Natural killer cell treated with Interleukin-12 subunit alpha and Interleukin-12 subunit beta and Interleukin-15 and Interleukin-18, amount 100 ng/mL, for 72 hours (primary cell): ENCODE measurements around the gene NOTCH1. TPM values are rescaled to one million over a fixed set of nuclear protein-coding genes. Genes with fewer than 3 reads are reported as not detected.

Experiments used
- ATAC-seq, 2 donors: fragments of 150-1000 bp; cut with Tn5 transposase in 1 of 2; sonication (Bioruptor Pico), chemical (Tn5 transposase) in 1 of 2; 2 replicates each; pipeline ENCODE4 v1.10.0; 2021
- DNase-seq: peaks from one replicate; pipeline ENCODE4 v3.0.0; 2022; ENCODE audit warnings: low spot score
- H3K27ac Mint-ChIP-seq, 2 donors: 1 replicate in 1 of 2; 2 replicates in 1 of 2; pipeline ENCODE4 v1.8.0; 2022; ENCODE audit warnings: mixed read lengths in 2 of 2, mild to moderate bottlenecking in 1 of 2, moderate library complexity in 1 of 2
- H3K27me3 Mint-ChIP-seq, 2 donors: 1 replicate in 1 of 2; 2 replicates in 1 of 2; pipeline ENCODE4 v1.8.0; 2022; ENCODE audit warnings: mixed read lengths in 2 of 2
- H3K36me3 Mint-ChIP-seq: one replicate; pipeline ENCODE4 v1.8.0; 2022; ENCODE audit warnings: mixed read lengths
- H3K4me1 Mint-ChIP-seq, 2 donors: 1 replicate in 1 of 2; 2 replicates in 1 of 2; pipeline ENCODE4 v1.8.0; 2022; ENCODE audit warnings: low read depth in 2 of 2, mixed read lengths in 2 of 2, mild to moderate bottlenecking in 1 of 2
- H3K4me3 Mint-ChIP-seq: one replicate; pipeline ENCODE4 v1.8.0; 2022; ENCODE audit warnings: mixed read lengths
- H3K9me3 Mint-ChIP-seq: 2 replicates; pipeline ENCODE4 v1.8.0; 2022; ENCODE audit warnings: mixed read lengths
- total RNA-seq, 2 donors: library from RNA; stranded (reverse); gene quantifications; one replicate each; pipeline ENCODE4 v1.2.3, GENCODE V29; 2022

Gene NOTCH1
- total RNA-seq, 2 donors from 2014 or later = 57.3 to 85.0 TPM

DNA sequence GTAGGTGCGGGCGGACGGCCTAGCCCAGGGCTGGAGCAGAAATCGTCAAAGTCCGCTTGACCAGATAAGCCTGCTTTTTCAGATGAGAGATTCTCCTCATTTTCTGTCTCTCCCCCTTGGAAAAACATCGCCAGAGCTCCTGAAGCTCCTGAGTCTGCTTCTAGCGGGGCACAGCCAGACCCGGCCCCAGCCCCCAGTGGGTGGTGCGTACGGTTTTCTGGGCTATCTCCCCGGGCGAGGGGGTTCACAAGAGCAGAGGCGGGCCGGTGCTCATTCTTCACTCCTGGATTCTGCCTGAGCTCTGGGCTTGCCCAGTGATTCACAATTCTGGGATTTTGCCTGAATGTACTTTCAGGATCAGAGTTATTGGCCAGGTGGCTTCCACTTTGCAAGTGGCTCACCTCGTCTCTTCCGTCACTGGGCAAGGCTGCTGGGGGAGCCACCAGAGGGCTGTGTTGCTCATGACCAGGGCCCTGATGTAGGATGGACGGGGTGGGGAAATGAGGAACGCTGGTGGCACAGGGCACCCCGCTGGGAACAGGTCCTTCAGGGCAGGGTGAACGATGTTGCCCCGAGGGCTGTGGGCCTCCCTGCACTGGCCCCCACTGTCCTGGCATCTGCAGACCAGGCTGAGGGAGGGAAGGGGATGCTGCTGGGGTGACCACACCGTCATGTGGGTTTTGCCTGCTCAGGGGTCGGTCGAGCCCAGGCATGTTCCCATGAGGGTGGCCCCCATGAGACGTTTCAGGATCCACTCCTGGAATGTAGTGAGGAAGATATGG is 69.3 kb downstream of the NOTCH1 start:
- no peak overlapping the region for H3K4me3 Mint-ChIP-seq
- no peaks in the 10 kb centered on the region for H3K36me3 Mint-ChIP-seq
- peaks cover 8 to 13% of the 10 kb centered on the region in 2 donors for H3K4me1 Mint-ChIP-seq
- DNase-seq (no peak), ATAC-seq (no peak)
- H3K27me3 Mint-ChIP-seq = no peaks in the 10 kb centered on the region
- no peak overlapping the region for H3K27ac Mint-ChIP-seq
- no peaks in the 10 kb centered on the region for H3K9me3 Mint-ChIP-seq

DNA sequence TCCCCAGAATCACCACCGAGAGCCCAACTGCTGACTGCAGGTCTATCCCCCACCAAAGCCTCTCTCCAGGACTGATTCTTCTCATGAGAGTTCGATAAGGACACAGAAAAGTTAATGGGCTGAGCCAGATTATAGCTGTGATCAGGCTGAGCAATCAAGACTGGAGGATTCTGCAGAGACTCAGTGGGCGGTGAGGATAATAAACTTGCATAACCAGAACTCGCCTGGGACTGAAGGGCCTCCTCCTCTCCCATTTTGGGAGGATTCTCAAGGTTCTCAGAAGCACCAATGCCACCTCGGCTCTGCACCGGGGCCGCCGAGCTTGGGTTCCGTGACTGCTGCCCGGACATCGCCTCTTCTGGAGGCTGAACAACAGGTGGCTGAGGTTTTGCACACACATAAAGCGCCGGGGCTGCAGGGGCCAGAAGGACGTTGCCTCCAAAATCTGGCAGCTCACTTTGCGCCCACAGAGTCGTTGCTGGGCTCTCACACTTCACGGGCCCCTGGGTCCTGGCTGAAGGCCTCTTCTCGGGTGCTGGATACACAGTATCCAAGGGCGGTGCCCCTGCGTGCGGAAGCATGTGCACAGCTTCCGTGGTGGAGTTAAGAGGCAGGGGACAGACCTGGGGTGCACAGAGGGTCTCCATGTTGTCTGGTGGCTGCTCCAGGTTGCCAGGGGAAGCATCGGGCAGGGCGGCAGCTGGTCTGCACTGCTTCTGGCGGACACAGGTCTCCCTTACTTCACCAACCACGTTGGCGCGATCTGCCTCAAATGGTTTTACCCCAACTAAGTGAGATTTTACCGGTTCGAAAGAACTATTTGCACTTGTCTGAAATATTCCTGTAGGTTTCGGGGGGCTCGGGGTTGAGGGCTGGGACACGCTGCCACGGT is 70.6 kb downstream of the NOTCH1 start:
- ATAC-seq = no peak
- Mint-ChIP-seq H3K4me1 (peaks cover 5 to 10% of the 10 kb centered on the region in 2 donors), H3K9me3 (no peaks in the 10 kb centered on the region), H3K36me3 (no peaks in the 10 kb centered on the region), H3K27ac (no peak overlapping the region), H3K27me3 (no peaks in the 10 kb centered on the region), H3K4me3 (no peak overlapping the region)
- DNase-seq = no peak

DNA sequence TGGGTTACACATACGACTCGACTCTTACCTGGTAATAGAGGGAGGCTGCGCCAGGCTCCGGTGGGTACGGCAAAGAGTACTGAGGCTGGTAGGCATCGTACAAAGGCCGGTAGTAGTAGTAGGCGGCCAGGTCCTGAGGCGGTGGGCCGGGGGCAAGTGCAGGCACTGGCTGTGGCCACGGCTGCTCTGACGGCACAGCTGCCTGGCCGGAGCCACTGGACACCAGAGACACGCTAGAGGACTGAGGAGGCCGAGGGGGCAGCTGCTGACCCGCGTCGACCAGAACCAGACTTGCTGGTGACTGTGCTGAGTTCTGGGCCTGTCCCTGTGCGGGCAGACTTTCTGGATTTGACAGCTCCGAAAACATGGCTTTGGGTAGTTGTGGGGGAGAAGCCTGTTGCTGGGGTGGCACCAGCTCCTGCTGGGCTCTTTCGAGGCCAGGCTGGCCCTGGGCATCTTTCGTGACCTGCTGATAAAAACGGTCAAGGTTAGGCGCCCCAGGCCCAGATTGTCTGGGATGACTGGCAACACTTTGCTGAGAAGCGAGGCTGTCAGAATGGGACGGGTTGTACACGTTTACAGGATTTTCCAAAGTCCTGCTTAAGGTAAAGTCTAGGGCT is 71.7 kb downstream of the NOTCH1 start:
- H3K27me3 Mint-ChIP-seq = no peaks in the 10 kb centered on the region
- H3K27ac Mint-ChIP-seq = no peak overlapping the region
- peaks cover 0 to 7% of the 10 kb centered on the region in 2 donors for H3K4me1 Mint-ChIP-seq
- H3K36me3 Mint-ChIP-seq = no peaks in the 10 kb centered on the region
- DNase-seq = no peak
- H3K4me3 Mint-ChIP-seq = no peak overlapping the region
- no peak for ATAC-seq
- no peaks in the 10 kb centered on the region for H3K9me3 Mint-ChIP-seq

DNA sequence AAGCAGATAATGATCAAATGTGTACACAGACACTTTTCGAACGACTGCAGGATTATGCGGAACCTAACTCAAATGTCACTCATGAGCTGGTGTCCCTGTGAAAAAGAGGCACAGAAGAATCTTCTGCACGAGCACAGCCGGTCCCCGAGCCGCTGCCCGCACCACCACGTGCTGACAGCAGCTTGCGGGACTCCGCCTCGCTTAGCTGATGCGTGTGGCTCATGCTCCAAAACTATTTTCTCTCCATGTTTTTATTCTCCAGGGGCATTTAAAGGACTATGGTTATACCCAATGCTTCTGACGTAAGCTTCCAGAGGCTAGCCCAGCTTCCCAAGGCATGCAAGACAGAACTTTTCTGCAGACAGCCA is 72.5 kb downstream of the NOTCH1 start:
- no peaks in the 10 kb centered on the region for H3K9me3 Mint-ChIP-seq
- H3K4me1 Mint-ChIP-seq = peaks cover 0 to 5% of the 10 kb centered on the region in 2 donors
- no peak for DNase-seq
- H3K27ac Mint-ChIP-seq = no peak overlapping the region
- no peaks in the 10 kb centered on the region for H3K27me3 Mint-ChIP-seq
- no peak overlapping the region for H3K4me3 Mint-ChIP-seq
- ATAC-seq = no peak
- no peaks in the 10 kb centered on the region for H3K36me3 Mint-ChIP-seq

DNA sequence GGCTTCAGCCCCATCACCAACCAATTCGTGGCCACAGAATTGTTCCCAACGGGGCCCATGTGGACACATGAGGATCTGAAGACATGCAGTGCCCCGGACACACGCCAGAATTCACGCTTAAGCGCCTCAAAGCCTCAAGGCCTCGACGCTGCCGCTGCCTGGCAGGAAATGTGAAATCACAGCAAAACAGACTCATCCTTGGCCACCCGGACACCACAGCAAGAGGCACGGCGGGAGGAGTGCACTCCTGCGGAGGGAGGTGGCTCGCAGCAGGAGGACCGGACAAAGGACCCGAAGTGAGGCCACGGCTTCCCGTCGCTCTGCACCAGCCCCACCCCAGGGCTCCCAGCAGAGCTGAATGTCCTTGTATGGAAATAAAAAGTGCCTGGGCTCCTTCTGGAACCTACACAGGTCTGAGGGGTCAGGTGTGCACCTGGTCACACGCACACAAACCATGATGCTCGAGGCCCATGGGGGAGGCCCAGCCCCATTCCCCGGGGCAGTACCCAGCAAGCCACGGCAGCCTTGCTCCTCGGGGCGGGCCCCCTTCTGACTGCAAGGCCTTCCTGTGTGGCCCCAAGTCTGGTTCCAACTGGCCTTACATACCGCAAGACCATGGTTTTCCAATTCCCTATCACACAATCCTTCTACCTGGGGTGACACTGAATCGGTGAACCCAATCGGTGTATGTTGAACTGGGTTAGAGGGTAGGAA is 73.1 kb downstream of the NOTCH1 start:
- Mint-ChIP-seq H3K36me3 (no peaks in the 10 kb centered on the region), H3K27ac (no peak overlapping the region), H3K4me3 (no peak overlapping the region), H3K4me1 (peaks cover 0 to 5% of the 10 kb centered on the region in 2 donors), H3K9me3 (no peaks in the 10 kb centered on the region), H3K27me3 (no peaks in the 10 kb centered on the region)
- ATAC-seq (no peak), DNase-seq (no peak)

DNA sequence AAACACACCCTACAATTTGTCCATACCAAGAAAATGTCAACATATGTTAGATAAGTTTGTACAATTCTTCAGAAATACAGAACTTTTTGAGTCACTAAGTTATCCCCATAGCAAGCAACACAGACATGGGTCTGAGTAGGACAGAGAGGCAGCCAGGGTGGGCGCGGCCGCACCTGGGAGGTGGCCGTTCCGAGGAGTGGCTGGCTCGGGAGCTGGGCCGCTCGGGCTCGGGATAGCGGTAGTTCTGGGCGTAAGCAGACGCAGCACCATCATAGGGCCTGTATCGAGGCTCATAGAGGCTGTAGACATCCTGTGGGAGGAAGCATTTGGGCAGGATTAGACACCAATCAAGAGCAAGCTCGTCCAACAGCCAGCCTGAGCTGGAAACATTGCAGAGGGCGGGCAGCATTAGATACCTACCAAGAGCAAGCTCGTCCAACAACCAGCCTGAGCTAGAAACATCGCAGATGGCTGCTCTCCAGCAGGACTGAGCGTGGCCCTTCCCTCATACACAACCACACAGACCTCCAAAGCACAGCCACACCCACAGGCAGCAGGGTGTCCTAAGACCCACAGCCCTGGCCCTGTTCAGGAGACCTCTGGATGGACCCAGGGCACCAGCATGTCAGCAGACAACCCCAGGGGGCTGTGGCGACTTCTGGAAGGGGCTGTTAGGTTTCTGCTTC is 73.9 kb downstream of the NOTCH1 start:
- no peaks in the 10 kb centered on the region for H3K27me3 Mint-ChIP-seq
- DNase-seq (no peak), ATAC-seq (no peak)
- H3K27ac Mint-ChIP-seq = no peak overlapping the region
- no peak overlapping the region for H3K4me3 Mint-ChIP-seq
- no peaks in the 10 kb centered on the region for H3K9me3 Mint-ChIP-seq
- peaks cover 0 to 5% of the 10 kb centered on the region in 2 donors for H3K4me1 Mint-ChIP-seq
- no peaks in the 10 kb centered on the region for H3K36me3 Mint-ChIP-seq

DNA sequence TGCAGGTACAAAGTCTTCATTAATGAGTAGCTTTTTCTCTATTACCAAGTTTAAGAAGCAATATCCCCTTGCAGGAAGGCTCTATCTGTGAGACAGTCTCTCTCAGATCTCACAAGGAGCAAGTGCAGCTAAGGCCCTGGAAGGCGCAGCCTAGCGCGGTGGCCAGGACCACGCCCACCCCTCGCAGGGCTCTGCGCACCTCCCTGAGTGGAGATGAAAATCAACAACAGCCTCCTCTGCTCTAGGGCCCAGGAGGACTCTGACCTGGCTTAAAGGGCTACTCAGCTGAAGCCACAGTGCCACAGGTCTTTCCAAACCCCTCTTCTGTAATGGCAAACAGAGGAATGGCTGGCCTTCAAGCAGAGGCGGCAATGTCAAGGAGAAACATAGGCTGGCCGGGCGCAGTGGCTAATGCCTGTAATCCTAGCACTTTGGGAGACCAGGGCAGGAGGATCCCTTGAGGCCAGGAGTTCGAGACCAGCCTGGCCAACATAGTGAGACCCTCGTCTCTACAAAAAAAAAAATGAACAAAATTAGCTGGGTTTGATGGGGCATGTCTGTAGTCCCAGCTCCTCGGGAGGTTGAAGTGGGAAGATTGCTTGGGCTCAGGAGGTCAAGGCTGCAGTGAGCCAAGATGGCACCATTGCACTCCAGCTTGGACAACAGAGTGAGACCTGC is 74.9 kb downstream of the NOTCH1 start:
- ATAC-seq = no peak
- H3K4me1 Mint-ChIP-seq = peaks cover 0 to 7% of the 10 kb centered on the region in 2 donors
- no peak overlapping the region for H3K4me3 Mint-ChIP-seq

DNA sequence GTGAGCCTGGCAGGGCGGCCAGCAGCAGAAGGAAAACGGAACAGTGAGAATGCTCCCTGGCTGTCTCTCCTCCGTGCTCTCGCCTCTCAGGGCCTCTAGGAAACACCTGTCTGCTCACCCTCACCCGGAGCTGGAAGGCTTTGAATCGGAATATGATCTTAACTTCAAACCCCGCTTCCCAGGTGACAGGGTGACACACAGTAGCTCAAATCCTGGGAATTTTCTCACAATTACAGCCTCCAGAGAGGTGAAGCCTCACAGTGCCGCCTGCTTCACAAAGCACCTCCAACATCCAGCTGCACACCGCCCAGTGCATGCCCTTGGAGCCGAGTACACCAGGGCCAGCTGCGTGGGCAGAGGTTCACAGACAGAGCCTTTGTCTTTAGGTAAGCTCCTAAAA is 75.5 kb downstream of the NOTCH1 start:
- no peak for DNase-seq
- H3K27me3 Mint-ChIP-seq = no peaks in the 10 kb centered on the region
- no peak overlapping the region for H3K4me3 Mint-ChIP-seq
- no peaks in the 10 kb centered on the region for H3K36me3 Mint-ChIP-seq
- peaks cover 0 to 7% of the 10 kb centered on the region in 2 donors for H3K4me1 Mint-ChIP-seq
- H3K9me3 Mint-ChIP-seq = no peaks in the 10 kb centered on the region
- H3K27ac Mint-ChIP-seq = no peak overlapping the region
- no peak for ATAC-seq

More for the DNA sequence above, 74.9 kb downstream of the NOTCH1 start:
- Mint-ChIP-seq H3K9me3 (no peaks in the 10 kb centered on the region), H3K27ac (no peak overlapping the region), H3K27me3 (no peaks in the 10 kb centered on the region), H3K36me3 (no peaks in the 10 kb centered on the region)
- no peak for DNase-seq

DNA sequence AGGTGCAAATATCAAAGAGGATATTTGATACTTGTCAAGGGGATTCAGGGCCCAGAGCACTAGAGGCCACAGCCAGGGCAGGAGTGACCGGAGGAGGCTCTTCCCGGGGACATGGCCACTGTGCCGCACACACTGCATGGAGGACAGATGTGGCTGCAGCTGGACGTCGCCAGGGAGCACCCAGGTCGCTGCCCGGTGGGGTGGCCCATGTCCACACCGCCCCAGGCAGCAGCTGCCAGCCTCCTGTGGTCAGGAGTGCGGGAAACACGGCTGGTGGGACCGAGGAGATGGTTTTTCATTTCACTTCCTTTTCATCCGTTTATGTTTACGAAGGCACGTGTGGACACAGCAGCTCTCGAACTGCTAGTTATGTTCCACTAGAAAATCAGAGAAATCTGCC is 78.1 kb downstream of the NOTCH1 start:
- H3K36me3 Mint-ChIP-seq = peaks cover 6% of the 10 kb centered on the region
- no peak overlapping the region for H3K4me3 Mint-ChIP-seq
- H3K27me3 Mint-ChIP-seq = no peaks in the 10 kb centered on the region
- no peak overlapping the region for H3K27ac Mint-ChIP-seq
- no peaks in the 10 kb centered on the region for H3K9me3 Mint-ChIP-seq
- DNase-seq = no peak
- peaks cover 0 to 5% of the 10 kb centered on the region in 2 donors for H3K4me1 Mint-ChIP-seq
- ATAC-seq = no peak

DNA sequence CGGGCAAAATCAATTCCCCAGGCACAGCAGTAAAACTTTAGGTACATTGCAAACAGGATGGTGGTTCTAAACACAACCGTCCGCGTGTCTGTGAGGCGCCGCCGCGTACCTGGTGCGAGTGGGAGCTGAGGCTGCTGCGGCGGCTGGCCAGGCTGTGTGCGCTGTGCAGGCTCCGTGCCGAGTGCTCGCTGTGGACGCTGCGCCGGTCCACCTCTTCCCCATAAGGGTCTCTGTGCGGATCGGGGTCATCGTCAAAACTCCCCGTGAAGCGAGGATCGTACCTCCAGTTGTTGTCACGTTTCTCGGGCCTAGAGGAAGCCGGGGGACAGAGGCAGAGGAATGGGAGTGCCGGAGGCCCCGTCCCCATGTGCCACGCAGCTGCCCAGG is 79.7 kb downstream of the NOTCH1 start:
- no peaks in the 10 kb centered on the region for H3K27me3 Mint-ChIP-seq
- H3K4me3 Mint-ChIP-seq = no peak overlapping the region
- peaks cover 6% of the 10 kb centered on the region for H3K36me3 Mint-ChIP-seq
- no peak for DNase-seq
- H3K9me3 Mint-ChIP-seq = no peaks in the 10 kb centered on the region
- no peak for ATAC-seq
- H3K27ac Mint-ChIP-seq = no peak overlapping the region
- peaks cover 0 to 5% of the 10 kb centered on the region in 2 donors for H3K4me1 Mint-ChIP-seq

DNA sequence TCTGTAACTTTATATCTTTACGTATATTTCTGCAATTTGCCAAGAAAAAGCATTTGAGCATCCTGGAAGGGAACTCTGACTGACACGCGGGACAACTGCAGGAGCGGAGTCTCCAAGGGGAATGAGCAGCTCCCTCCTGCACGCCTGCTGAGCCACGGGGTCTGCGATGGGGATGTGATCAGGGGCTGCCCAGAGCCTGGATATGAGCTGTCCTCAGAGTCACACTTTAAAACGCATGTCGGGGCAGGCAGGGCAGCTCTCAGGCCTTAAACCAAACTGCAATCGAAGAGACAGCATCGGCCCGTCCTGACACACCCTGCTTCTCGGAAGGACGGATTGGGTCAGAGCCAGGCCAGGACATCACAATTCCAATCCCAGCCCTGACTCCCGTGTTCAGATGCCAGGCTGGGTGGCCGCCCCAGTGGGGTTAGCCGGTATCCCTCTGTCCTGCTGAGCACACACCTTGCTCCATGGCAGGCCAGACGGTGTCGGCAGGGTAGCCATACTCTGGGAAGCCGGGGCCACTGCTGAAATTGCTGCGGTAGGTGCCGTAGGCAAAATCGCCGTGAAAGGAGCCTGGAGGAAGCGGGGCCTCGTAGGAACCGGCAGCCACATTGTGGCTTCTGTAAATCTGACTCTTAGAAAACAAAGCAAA is 80.2 kb downstream of the NOTCH1 start:
- Mint-ChIP-seq H3K9me3 (no peaks in the 10 kb centered on the region), H3K4me1 (peaks cover 0 to 5% of the 10 kb centered on the region in 2 donors), H3K27ac (no peak overlapping the region), H3K4me3 (no peak overlapping the region), H3K27me3 (no peaks in the 10 kb centered on the region), H3K36me3 (peaks cover 6% of the 10 kb centered on the region)
- DNase-seq (no peak), ATAC-seq (no peak)

DNA sequence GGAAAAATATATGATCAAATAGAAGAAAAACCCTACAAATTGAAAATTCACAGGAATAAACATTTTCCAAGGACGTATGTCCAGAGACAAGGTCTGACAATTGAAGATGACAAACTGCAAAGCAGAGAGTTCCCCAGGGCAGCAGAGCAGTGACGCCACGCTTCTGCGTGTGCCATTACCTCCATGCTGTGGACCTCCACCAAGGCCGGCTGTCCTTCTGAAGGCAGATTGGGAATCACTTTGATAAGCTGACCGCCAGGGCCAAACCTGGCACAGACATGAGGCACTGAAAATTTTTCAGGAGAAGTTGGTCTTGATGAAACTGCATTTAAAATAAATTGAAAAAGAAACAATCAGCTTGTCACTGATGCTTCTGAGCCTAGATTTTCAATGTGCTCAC is 81.6 kb downstream of the NOTCH1 start:
- Mint-ChIP-seq H3K36me3 (peaks cover 6% of the 10 kb centered on the region), H3K27ac (no peak overlapping the region), H3K27me3 (no peaks in the 10 kb centered on the region), H3K4me1 (peaks cover 0 to 5% of the 10 kb centered on the region in 2 donors), H3K9me3 (no peaks in the 10 kb centered on the region), H3K4me3 (no peak overlapping the region)
- DNase-seq (no peak), ATAC-seq (no peak)
